ENCODE data around the gene PYDC1. TPM values are rescaled to one million over a fixed set of nuclear protein-coding genes. Genes with fewer than 3 reads are reported as not detected.

Gene PYDC1
- total and polyA plus RNA-seq, 10 of the 15 experiments (the other 5 are each of a cell fraction or from before 2014, with no cell fraction given) = not detected

GRCh38 chr16:31194898-31195297 is 22.0 kb downstream of the PYDC1 start:
- ChIA-PET SMC1A (ENCODE audit: uncharacterized antibody, unreplicated experiment) (no interaction called here), POLR2A (interaction anchor here (0.6 kb wide), 1 partner anchor 10 kb away, joined by 3 read pairs; no protein-coding TSS in a partner anchor), RAD21 (ENCODE audit: unreplicated experiment) (no interaction called here), CTCF (no interaction called here)
- DNase-seq (ENCODE audit: low read depth, low spot score) (no peak), ATAC-seq (peak; percentile 8; the same call in 2 of the 3 replicates), FAIRE-seq (no peak)
- intact Hi-C loops (cut with micrococcal nuclease; ENCODE audit: unreplicated experiment) = no loop called here
- H4K20me1 ChIP-seq (ENCODE audit: control insufficient read depth, insufficient read depth) = no peaks in the 10 kb centered on the region
- peaks cover 23 to 49% of the 10 kb centered on the region in 2 experiments for H3K36me3 ChIP-seq (ENCODE audit: control insufficient read depth in 2 of 2, insufficient read depth in 2 of 2, low read length in 1 of 2)
- no peaks in the 10 kb centered on the region for H3K27me3 ChIP-seq (replicated peaks in 1 of 2; ENCODE audit: control insufficient read depth in 2 of 2, insufficient read depth in 2 of 2, low read length in 1 of 2)
- no peaks in the 10 kb centered on the region for H3K9me3 ChIP-seq (replicated peaks; ENCODE audit: control insufficient read depth, insufficient read depth, low read length)
- H3K4me1 ChIP-seq (ENCODE audit: control insufficient read depth, insufficient read depth, low read length) = peaks cover 4% of the 10 kb centered on the region
- H3K4me3 ChIP-seq = no peak overlapping the region
- no peak overlapping the region for H3K4me2 ChIP-seq (ENCODE audit: control insufficient read depth, insufficient read depth)
- H2AFZ ChIP-seq (ENCODE audit: control insufficient read depth, low read depth, low read length) = no peak overlapping the region
- in situ Hi-C loops (cut with MboI) = no loop called here
- H3K27ac ChIP-seq (ENCODE audit: control insufficient read depth, insufficient read depth) = no peak overlapping the region
- no TSS peak for BruUV-seq (replicated peaks)
- H3K9ac ChIP-seq (ENCODE audit: control insufficient read depth, insufficient read depth, low read length) = no peak overlapping the region
- H3K79me2 ChIP-seq (ENCODE audit: control insufficient read depth, insufficient read depth, low read length) = peaks cover 3% of the 10 kb centered on the region
- 70% methylated on average over 7 of the region's 7 CpGs for WGBS (ENCODE audit: insufficient coverage, insufficient replicate concordance, low lambda C conversion rate, missing lambda C conversion rate)
- TF ChIP-seq MEF2B (IDR thresholded peaks at IDR 0.05; ENCODE audit: partially characterized antibody, poor library complexity, severe bottlenecking) = no peak
- no peak for TF ChIP-seq GABPA (IDR thresholded peaks at IDR 0.05; ENCODE audit: low read depth)
- 0 out of 2 replicates have a peak, but pooled peaks have one; percentile 26 for TF ChIP-seq PAX5 (IDR thresholded peaks at IDR 0.05; ENCODE audit: borderline replicate concordance, low read depth, low read length)
- TF ChIP-seq PAX8 (IDR thresholded peaks at IDR 0.05) = no peak
- TF ChIP-seq ZNF384 (IDR thresholded peaks at IDR 0.05; ENCODE audit: borderline replicate concordance, low read depth, low read length) = no peak
- no peak for TF ChIP-seq HCFC1 (IDR thresholded peaks at IDR 0.05; ENCODE audit: low read length)
- no peak for TF ChIP-seq FOS (IDR thresholded peaks at IDR 0.05; ENCODE audit: borderline replicate concordance, extremely low read depth, insufficient read length)
- no peak for TF ChIP-seq WRNIP1 (IDR thresholded peaks at IDR 0.05; ENCODE audit: borderline replicate concordance, low read depth, low read length)
- TF ChIP-seq MAX (IDR thresholded peaks at IDR 0.05; ENCODE audit: low read depth, low read length) = no peak
- no peak for TF ChIP-seq SMAD1 (IDR thresholded peaks at IDR 0.05; ENCODE audit: low read depth, partially characterized antibody)
- TF ChIP-seq ZNF274 (IDR thresholded peaks at IDR 0.05; ENCODE audit: insufficient read depth, insufficient read length) = no peak
- no peak for TF ChIP-seq SPI1 (IDR thresholded peaks at IDR 0.05; ENCODE audit: borderline replicate concordance, insufficient read depth, low read depth, low read length)
- TF ChIP-seq POLR2A (IDR thresholded peaks at IDR 0.05; ENCODE audit: low read depth, low read length) = peak; percentile 43; the same call in 1 of the 2 replicates
- peak; percentile 86 for TF ChIP-seq POLR2AphosphoS5 (IDR thresholded peaks at IDR 0.05; ENCODE audit: low read length)
- no peak for TF ChIP-seq EED (IDR thresholded peaks at IDR 0.05; ENCODE audit: low read depth)
- TF ChIP-seq POU2F2 (IDR thresholded peaks at IDR 0.05; ENCODE audit: borderline replicate concordance, low read depth, low read length) = 0 out of 3 replicates have a peak, but pooled peaks have one; percentile 26
- no peak for TF ChIP-seq NBN (IDR thresholded peaks at IDR 0.05)

Measured in GM12878 (cell line).